GM19455 (cell line): ENCODE results near the gene CELF2.
A peak's percentile ranks its signal among the peaks of the same experiment; 100 is the strongest.

Source experiments
- ATAC-seq: cut with Tn5 transposase; IDR thresholded peaks from one replicate; pipeline ENCODE4 v1.9.1; 2021; ENCODE audit not compliant: unreplicated experiment

Gene CELF2

GRCh38 chr10:11191190-11191589, 173.5 kb downstream of the CELF2 start:
- ATAC-seq, result no peak

GRCh38 chr10:11191678-11192077, 174.0 kb downstream of the CELF2 start:
- ATAC-seq, result no peak

GRCh38 chr10:11192304-11193000, 174.8 kb downstream of the CELF2 start:
- ATAC-seq, result no peak

GRCh38 chr10:11193001-11193551, 175.4 kb downstream of the CELF2 start:
- no peak for ATAC-seq

GRCh38 chr10:11194859-11195586, 177.4 kb downstream of the CELF2 start:
- ATAC-seq, result no peak

- no peak for ATAC-seq
Measured at GRCh38 chr10:11195623-11196022, 178.0 kb downstream of the CELF2 start.

GRCh38 chr10:11197266-11197712, 179.6 kb downstream of the CELF2 start:
- ATAC-seq, result peak; percentile 67

- ATAC-seq, result no peak
Measured at GRCh38 chr10:11197878-11198277, 180.2 kb downstream of the CELF2 start.

GRCh38 chr10:11201911-11202310, 184.2 kb downstream of the CELF2 start:
- no peak for ATAC-seq

GRCh38 chr10:11204351-11204942, 186.8 kb downstream of the CELF2 start:
- ATAC-seq, result no peak

GRCh38 chr10:11205030-11205772, 187.5 kb downstream of the CELF2 start:
- ATAC-seq, result no peak

- no peak for ATAC-seq
Measured at GRCh38 chr10:11206676-11207559, 189.2 kb downstream of the CELF2 start.

GRCh38 chr10:11207560-11207844, 189.8 kb downstream of the CELF2 start:
- ATAC-seq, result no peak

- ATAC-seq, result no peak
Measured at GRCh38 chr10:11208243-11208642, 190.6 kb downstream of the CELF2 start.

- peak; percentile 58 for ATAC-seq
Measured at GRCh38 chr10:11208908-11209829, 191.5 kb downstream of the CELF2 start.

GRCh38 chr10:11209830-11210181, 192.1 kb downstream of the CELF2 start:
- peak; percentile 27 for ATAC-seq

GRCh38 chr10:11210211-11210922, 192.7 kb downstream of the CELF2 start:
- no peak for ATAC-seq

- no peak for ATAC-seq
Measured at GRCh38 chr10:11212288-11213085, 194.8 kb downstream of the CELF2 start.
